Loucy (cell line): ENCODE results near the gene NOXO1.

ENCODE experiments used
- H2AFZ ChIP-seq: fragments of 200-600 bp; sonication (generic); 2 replicates; pipeline ENCODE4 v1.6.0; 2016; ENCODE audit warnings: antibody characterized with exemption, mild to moderate bottlenecking, low read length, moderate library complexity
- H3F3A ChIP-seq: fragments of 200-600 bp; 2 replicates; pipeline ENCODE4 v1.6.0; 2016; ENCODE audit warnings: antibody characterized with exemption, low read depth, mild to moderate bottlenecking
- H3K27me3 ChIP-seq: fragments of 200-600 bp; sonication (generic); 2 replicates; pipeline ENCODE4 v1.6.1; 2014; ENCODE audit warnings: low read length, mild to moderate bottlenecking; ENCODE audit not compliant: insufficient read depth, poor library complexity, severe bottlenecking
- H3K36me3 ChIP-seq: fragments of 200-600 bp; sonication (generic); 2 replicates; pipeline ENCODE4 v1.6.1; 2016; ENCODE audit warnings: low read length; ENCODE audit not compliant: insufficient read depth
- H3K4me1 ChIP-seq: fragments of 200-600 bp; sonication (generic); 2 replicates; pipeline ENCODE4 v1.5.1; 2014; ENCODE audit warnings: low read length, mild to moderate bottlenecking; ENCODE audit not compliant: insufficient read depth, poor library complexity, severe bottlenecking
- H3K4me2 ChIP-seq: fragments of 200-600 bp; sonication (generic); 2 replicates; pipeline ENCODE4 v1.6.0; 2014; ENCODE audit warnings: antibody characterized with exemption, low read length, low read depth, mild to moderate bottlenecking; ENCODE audit not compliant: poor library complexity, severe bottlenecking
- H3K4me3 ChIP-seq: fragments of 200-600 bp; sonication (generic); 2 replicates; pipeline ENCODE4 v1.5.1; 2014; ENCODE audit warnings: low read length, mild to moderate bottlenecking, mixed read lengths; ENCODE audit not compliant: poor library complexity, severe bottlenecking
- H3K79me2 ChIP-seq: fragments of 200-600 bp; sonication (generic); 2 replicates; pipeline ENCODE4 v1.6.1; 2014; ENCODE audit warnings: low read length; ENCODE audit not compliant: insufficient read depth
- H3K9ac ChIP-seq: fragments of 200-600 bp; sonication (generic); 2 replicates; pipeline ENCODE4 v1.6.0; 2014; ENCODE audit warnings: mild to moderate bottlenecking, low read depth, low read length, moderate library complexity; ENCODE audit not compliant: poor library complexity, severe bottlenecking
- H3K9me2 ChIP-seq: fragments of 200-600 bp; sonication (generic); replicated peaks from 2 replicates; pipeline ENCODE4 v1.6.1; 2016; ENCODE audit warnings: low read depth, low read length, mixed read lengths
- H3K9me3 ChIP-seq: fragments of 200-600 bp; sonication (generic); 2 replicates; pipeline ENCODE4 v1.6.1; 2014; ENCODE audit warnings: mild to moderate bottlenecking, antibody characterized with exemption, low read length, low read depth; ENCODE audit not compliant: insufficient read depth
- H4K20me1 ChIP-seq: fragments of 200-600 bp; sonication (generic); 2 replicates; pipeline ENCODE4 v1.6.0; 2014; ENCODE audit warnings: antibody characterized with exemption, low read length, mild to moderate bottlenecking; ENCODE audit not compliant: insufficient read depth, poor library complexity, severe bottlenecking
- CTCF ChIP-seq: fragments of 200-600 bp; sonication (generic); conservative IDR thresholded peaks from 2 replicates; pipeline ENCODE4 v1.5.1; 2014; ENCODE audit warnings: mild to moderate bottlenecking, antibody characterized with exemption, low read length
- EZH2phosphoT487 ChIP-seq: fragments of 200-600 bp; IDR thresholded peaks from 2 replicates; pipeline ENCODE4 v1.6.1; 2018; ENCODE audit warnings: antibody characterized with exemption, mild to moderate bottlenecking, moderate library complexity, borderline replicate concordance

Gene NOXO1

GRCh38 chr16:1998360-1998835 lies 17.1 kb upstream of the NOXO1 start:
- H3K9me3 ChIP-seq = no peaks in the 10 kb centered on the region
- no peaks in the 10 kb centered on the region for H3K9me2 ChIP-seq
- TF ChIP-seq EZH2phosphoT487 = no peak
- no peak for TF ChIP-seq CTCF
- H3K79me2 ChIP-seq = peaks cover 3% of the 10 kb centered on the region; the same call in 1 of the 2 replicates
- H4K20me1 ChIP-seq = peaks cover 1% of the 10 kb centered on the region
- H3F3A ChIP-seq = no peaks in the 10 kb centered on the region
- no peaks in the 10 kb centered on the region for H3K4me1 ChIP-seq
- no peak overlapping the region for H3K4me3 ChIP-seq
- no peak overlapping the region for H3K9ac ChIP-seq
- no peak overlapping the region for H3K4me2 ChIP-seq
- no peak overlapping the region for H2AFZ ChIP-seq
- peaks cover 31% of the 10 kb centered on the region; the same call in 1 of the 2 replicates for H3K36me3 ChIP-seq
- H3K27me3 ChIP-seq = no peaks in the 10 kb centered on the region

GRCh38 chr16:1997494-1998359 lies 16.5 kb upstream of the NOXO1 start:
- Histone ChIP-seq H3K9ac (no peak overlapping the region), H3K4me1 (no peaks in the 10 kb centered on the region), H3F3A (no peaks in the 10 kb centered on the region), H3K36me3 (peaks cover 24% of the 10 kb centered on the region; the same call in 1 of the 2 replicates), H4K20me1 (no peaks in the 10 kb centered on the region), H2AFZ (no peak overlapping the region), H3K4me2 (no peak overlapping the region), H3K9me2 (no peaks in the 10 kb centered on the region), H3K4me3 (no peak overlapping the region), H3K79me2 (no peaks in the 10 kb centered on the region), H3K9me3 (no peaks in the 10 kb centered on the region), H3K27me3 (no peaks in the 10 kb centered on the region)
- no peak for TF ChIP-seq CTCF
- no peak for TF ChIP-seq EZH2phosphoT487

- TF ChIP-seq CTCF = no peak
- TF ChIP-seq EZH2phosphoT487 = no peak
- Histone ChIP-seq H3K27me3 (no peaks in the 10 kb centered on the region), H3K4me2 (no peak overlapping the region), H3K9me3 (no peaks in the 10 kb centered on the region), H3K36me3 (peaks cover 3% of the 10 kb centered on the region; the same call in 1 of the 2 replicates), H2AFZ (no peak overlapping the region), H3K9ac (no peak overlapping the region), H3F3A (no peaks in the 10 kb centered on the region), H3K4me3 (no peak overlapping the region), H3K9me2 (no peaks in the 10 kb centered on the region), H3K4me1 (no peaks in the 10 kb centered on the region), H3K79me2 (no peaks in the 10 kb centered on the region), H4K20me1 (no peaks in the 10 kb centered on the region)
These were observed 12.5 kb upstream of the NOXO1 start for GRCh38 chr16:1993731-1994131.
